SW480 (cell line): Measurements from ENCODE around the gene FMC1.

ENCODE experiments used
- DNase-seq: peaks from one replicate; pipeline ENCODE4 v3.0.0-alpha.2; 2016; ENCODE audit warnings: low spot score

FMC1 gene

GRCh38 chr7:139374246-139374645, 33.1 kb downstream of the FMC1 start:
- DNase-seq: no peak

- no peak for DNase-seq
Measured at GRCh38 chr7:139382439-139382838, 41.3 kb downstream of the FMC1 start.

GRCh38 chr7:139384611-139385010, 43.5 kb downstream of the FMC1 start:
- DNase-seq: no peak

DNA sequence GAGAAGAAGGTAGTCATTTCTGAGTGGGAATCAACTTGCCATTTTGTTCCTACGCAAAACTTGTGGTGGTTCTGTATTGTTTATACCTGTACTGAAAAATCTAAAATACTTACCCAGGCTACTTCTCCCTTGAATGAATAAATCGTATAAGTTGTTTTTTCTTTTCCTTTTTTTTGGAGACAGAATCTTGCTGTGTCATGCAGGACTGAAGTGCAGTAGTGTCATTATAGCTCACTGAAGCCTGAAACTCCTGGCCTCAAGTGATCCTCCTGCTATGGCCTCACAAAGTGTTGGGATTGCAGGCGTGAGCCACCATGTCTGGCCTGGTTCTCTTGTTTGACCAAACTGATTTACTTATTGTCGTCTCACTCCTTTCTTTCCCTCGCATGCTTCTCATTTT, 46.5 kb downstream of the FMC1 start:
- no peak for DNase-seq

GRCh38 chr7:139389091-139389490, 48.0 kb downstream of the FMC1 start:
- DNase-seq: no peak

DNA sequence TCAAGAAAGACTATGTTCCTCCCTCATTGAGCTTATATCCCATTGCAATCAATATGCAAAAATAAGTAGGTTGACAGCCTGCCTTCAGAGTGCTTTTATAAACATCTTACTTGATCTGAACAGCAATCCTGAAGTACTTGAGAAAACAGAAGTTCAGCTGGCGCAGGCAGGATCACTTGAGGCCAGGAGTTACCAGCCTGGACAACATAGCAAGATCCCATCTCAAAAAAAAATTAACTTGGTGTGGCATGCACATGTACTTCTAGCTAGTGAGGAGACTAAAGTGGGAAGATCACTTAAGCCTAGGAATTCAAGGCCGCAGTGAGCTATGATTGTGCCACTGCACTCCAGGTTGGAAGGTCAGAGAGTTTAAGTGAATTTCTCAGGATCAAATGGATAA, 48.6 kb downstream of the FMC1 start:
- no peak for DNase-seq

GRCh38 chr7:139393621-139394211, 52.6 kb downstream of the FMC1 start:
- no peak for DNase-seq

GRCh38 chr7:139394540-139394939, 53.4 kb downstream of the FMC1 start:
- DNase-seq: no peak
